Loucy (cell line): ENCODE data around the gene LRSAM1.

Source experiments
- EZH2phosphoT487 ChIP-seq: fragments of 200-600 bp; IDR thresholded peaks from 2 replicates; pipeline ENCODE4 v1.6.1; 2018; ENCODE audit warnings: antibody characterized with exemption, mild to moderate bottlenecking, moderate library complexity, borderline replicate concordance
- TF ChIP-seq, protein P1 (sequence below): fragments of 200-600 bp; sonication (generic); conservative IDR thresholded peaks from 2 replicates; pipeline ENCODE4 v1.5.1; 2014; ENCODE audit warnings: mild to moderate bottlenecking, antibody characterized with exemption, low read length

DNA sequence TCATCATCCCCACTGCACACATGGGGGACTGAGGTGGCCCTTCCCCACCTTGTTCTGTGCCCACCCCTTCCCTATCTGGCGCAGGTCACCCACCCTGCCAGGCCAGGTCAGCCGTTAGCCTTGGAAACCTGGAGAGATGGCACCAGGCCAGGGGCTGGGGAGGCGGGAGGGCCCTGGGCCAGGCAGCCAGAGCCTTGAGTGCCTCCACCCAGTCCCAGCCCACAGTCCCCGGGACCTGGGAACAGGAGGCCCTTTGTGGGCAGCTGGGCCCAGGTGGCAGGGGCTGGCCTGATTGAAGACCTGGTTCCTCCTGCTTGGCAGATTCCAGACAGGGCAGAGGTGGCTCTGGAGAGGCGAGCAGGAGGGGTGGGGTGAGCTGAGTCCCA is 70.6 kb downstream of the LRSAM1 start:
- TF ChIP-seq, protein P1, sequence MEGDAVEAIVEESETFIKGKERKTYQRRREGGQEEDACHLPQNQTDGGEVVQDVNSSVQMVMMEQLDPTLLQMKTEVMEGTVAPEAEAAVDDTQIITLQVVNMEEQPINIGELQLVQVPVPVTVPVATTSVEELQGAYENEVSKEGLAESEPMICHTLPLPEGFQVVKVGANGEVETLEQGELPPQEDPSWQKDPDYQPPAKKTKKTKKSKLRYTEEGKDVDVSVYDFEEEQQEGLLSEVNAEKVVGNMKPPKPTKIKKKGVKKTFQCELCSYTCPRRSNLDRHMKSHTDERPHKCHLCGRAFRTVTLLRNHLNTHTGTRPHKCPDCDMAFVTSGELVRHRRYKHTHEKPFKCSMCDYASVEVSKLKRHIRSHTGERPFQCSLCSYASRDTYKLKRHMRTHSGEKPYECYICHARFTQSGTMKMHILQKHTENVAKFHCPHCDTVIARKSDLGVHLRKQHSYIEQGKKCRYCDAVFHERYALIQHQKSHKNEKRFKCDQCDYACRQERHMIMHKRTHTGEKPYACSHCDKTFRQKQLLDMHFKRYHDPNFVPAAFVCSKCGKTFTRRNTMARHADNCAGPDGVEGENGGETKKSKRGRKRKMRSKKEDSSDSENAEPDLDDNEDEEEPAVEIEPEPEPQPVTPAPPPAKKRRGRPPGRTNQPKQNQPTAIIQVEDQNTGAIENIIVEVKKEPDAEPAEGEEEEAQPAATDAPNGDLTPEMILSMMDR: no peak
- no peak for TF ChIP-seq EZH2phosphoT487
